H9 (cell line): Measurements from ENCODE around the gene RITA1. TPM values are rescaled to one million over a fixed set of nuclear protein-coding genes. Genes with fewer than 3 reads are reported as not detected.

ENCODE experiments used
- DNase-seq: peaks from one replicate; pipeline ENCODE4 v3.0.0-alpha.2; 2017
- H2AFZ ChIP-seq: one replicate; pipeline ENCODE4 v1.6.1; 2013; ENCODE audit warnings: mild to moderate bottlenecking, low read length, control low read depth, moderate library complexity
- H2AK5ac ChIP-seq: 2 replicates; pipeline ENCODE4 v1.6.1; 2013; ENCODE audit warnings: low read length, control low read depth, mixed read lengths; ENCODE audit not compliant: insufficient read length
- H2BK120ac ChIP-seq: one replicate; pipeline ENCODE4 v1.6.1; 2013; ENCODE audit warnings: low read depth, mild to moderate bottlenecking, low read length, control low read depth, inconsistent platforms; ENCODE audit not compliant: poor library complexity, severe bottlenecking
- H2BK12ac ChIP-seq: 2 replicates; pipeline ENCODE4 v1.6.1; 2013; ENCODE audit warnings: low read length, control low read depth, mixed read lengths, low read depth; ENCODE audit not compliant: insufficient read length
- H2BK15ac ChIP-seq: 2 replicates; pipeline ENCODE4 v1.6.1; 2013; ENCODE audit warnings: low read depth, low read length, control low read depth
- H2BK20ac ChIP-seq: one replicate; pipeline ENCODE4 v1.6.1; 2013; ENCODE audit warnings: low read depth, mild to moderate bottlenecking, low read length, control low read depth, inconsistent platforms; ENCODE audit not compliant: poor library complexity, severe bottlenecking
- H2BK5ac ChIP-seq: 2 replicates; pipeline ENCODE4 v1.6.1; 2013; ENCODE audit warnings: low read length, control low read depth, mixed read lengths; ENCODE audit not compliant: insufficient read length
- H3K14ac ChIP-seq: 2 replicates; pipeline ENCODE4 v1.6.1; 2013; ENCODE audit warnings: low read length, control low read depth; ENCODE audit not compliant: insufficient read depth
- H3K18ac ChIP-seq: 2 replicates; pipeline ENCODE4 v1.6.1; 2013; ENCODE audit warnings: low read depth, mild to moderate bottlenecking, mixed read lengths, low read length, control low read depth; ENCODE audit not compliant: insufficient read length
- H3K23ac ChIP-seq: 2 replicates; pipeline ENCODE4 v1.6.1; 2013; ENCODE audit warnings: low read length, control low read depth, mixed read lengths, low read depth; ENCODE audit not compliant: insufficient read length
- H3K23me2 ChIP-seq: 2 replicates; pipeline ENCODE4 v1.6.1; 2013; ENCODE audit warnings: low read depth, mild to moderate bottlenecking, mixed read lengths, low read length, control low read depth; ENCODE audit not compliant: insufficient read length, poor library complexity, severe bottlenecking
- H3K27ac ChIP-seq: 2 replicates; pipeline ENCODE4 v1.5.1; 2013; ENCODE audit warnings: low read length, control low read depth, mixed read lengths, low read depth; ENCODE audit not compliant: insufficient read length
- H3K27me3 ChIP-seq: 2 replicates; pipeline ENCODE4 v1.6.1; 2013; ENCODE audit warnings: low read length, control low read depth, inconsistent platforms; ENCODE audit not compliant: insufficient read depth
- H3K4ac ChIP-seq: 2 replicates; pipeline ENCODE4 v1.6.1; 2013; ENCODE audit warnings: low read depth, mild to moderate bottlenecking, control low read depth, inconsistent platforms, low read length, moderate library complexity
- H3K4me1 ChIP-seq: 2 replicates; pipeline ENCODE4 v1.6.1; 2013; ENCODE audit warnings: low read length, control low read depth, inconsistent platforms; ENCODE audit not compliant: insufficient read depth
- H3K4me2 ChIP-seq: 2 replicates; pipeline ENCODE4 v1.6.1; 2013; ENCODE audit warnings: low read length, control low read depth, mixed read lengths; ENCODE audit not compliant: insufficient read length, insufficient read depth
- H3K56ac ChIP-seq: 2 replicates; pipeline ENCODE4 v1.6.1; 2013; ENCODE audit warnings: low read depth, mild to moderate bottlenecking, mixed read lengths, low read length, control low read depth; ENCODE audit not compliant: insufficient read length
- H3K79me1 ChIP-seq: 2 replicates; pipeline ENCODE4 v1.6.1; 2013; ENCODE audit warnings: low read depth, mild to moderate bottlenecking, moderate library complexity, low read length, control low read depth, inconsistent platforms; ENCODE audit not compliant: insufficient read depth, poor library complexity, severe bottlenecking
- H3K79me2 ChIP-seq: 2 replicates; pipeline ENCODE4 v1.6.1; 2013; ENCODE audit warnings: low read length, control low read depth, inconsistent platforms; ENCODE audit not compliant: insufficient read depth
- H3K9ac ChIP-seq: 2 replicates; pipeline ENCODE4 v1.6.1; 2013; ENCODE audit warnings: low read length, control low read depth, mixed read lengths; ENCODE audit not compliant: insufficient read length; ENCODE audit errors: extremely low read depth
- H3K9me3 ChIP-seq: one replicate; pipeline ENCODE4 v1.6.1; 2013; ENCODE audit warnings: low read depth, low read length, inconsistent platforms; ENCODE audit not compliant: control insufficient read depth
- H3T11ph ChIP-seq: one replicate; pipeline ENCODE4 v1.6.1; 2013; ENCODE audit warnings: mild to moderate bottlenecking, low read length, control low read depth, inconsistent platforms
- H4K20me1 ChIP-seq: one replicate; pipeline ENCODE4 v1.6.1; 2013; ENCODE audit not compliant: control insufficient read depth, insufficient read length, insufficient read depth
- H4K5ac ChIP-seq: 2 replicates; pipeline ENCODE4 v1.6.1; 2013; ENCODE audit warnings: low read depth, mild to moderate bottlenecking, mixed read lengths, low read length, control low read depth; ENCODE audit not compliant: insufficient read length
- H4K8ac ChIP-seq: replicated peaks from 2 replicates; pipeline ENCODE4 v1.6.1; 2013; ENCODE audit warnings: low read length, control low read depth, mixed read lengths, low read depth; ENCODE audit not compliant: insufficient read length
- H4K91ac ChIP-seq: 2 replicates; pipeline ENCODE4 v1.6.1; 2013; ENCODE audit warnings: low read depth, mild to moderate bottlenecking, moderate library complexity, mixed read lengths, low read length, control low read depth; ENCODE audit not compliant: insufficient read length
- H3K27ac Mint-ChIP-seq, 3 experiments: 2 replicates in 2 of 3; 3 replicates in 1 of 3; pipeline ENCODE4 v1.8.0; 2020 to 2021; ENCODE audit warnings: mixed read lengths in 3 of 3, mild to moderate bottlenecking in 1 of 3, moderate library complexity in 1 of 3
- H3K27me3 Mint-ChIP-seq: 2 replicates; pipeline ENCODE4 v1.8.0; 2021; ENCODE audit warnings: low read depth, mild to moderate bottlenecking, moderate library complexity, mixed read lengths
- H3K36me3 Mint-ChIP-seq, 3 experiments: 2 replicates in 2 of 3; 3 replicates in 1 of 3; pipeline ENCODE4 v1.8.0; 2020 to 2021; ENCODE audit warnings: low read depth in 3 of 3, mixed read lengths in 3 of 3; ENCODE audit not compliant: insufficient read depth in 1 of 3
- H3K4me1 Mint-ChIP-seq, 2 experiments: 2 replicates each; pipeline ENCODE4 v1.8.0; 2020; ENCODE audit warnings: mixed read lengths in 2 of 2
- H3K4me3 Mint-ChIP-seq, 2 experiments: 2 replicates in 1 of 2; 3 replicates in 1 of 2; pipeline ENCODE4 v1.8.0; 2020 to 2021; ENCODE audit warnings: mild to moderate bottlenecking in 2 of 2, mixed read lengths in 2 of 2, moderate library complexity in 1 of 2
- H3K9me3 Mint-ChIP-seq, 2 experiments: 2 replicates in 1 of 2; 3 replicates in 1 of 2; pipeline ENCODE4 v1.8.0; 2020; ENCODE audit warnings: mild to moderate bottlenecking in 2 of 2, mixed read lengths in 2 of 2, moderate library complexity in 1 of 2
- CTCF ChIP-seq: fragments of 200-600 bp; sonication (generic); conservative IDR thresholded peaks from 3 replicates; pipeline ENCODE4 v1.8.0; 2021; ENCODE audit warnings: antibody characterized with exemption, mild to moderate bottlenecking
- WGBS: extraction: QIAGEN DNeasy Blood & Tissue Kit; methylation state at CpG from one replicate; pipeline ENCODE4 v1.1.7; 2013; ENCODE audit warnings: missing lambda C conversion rate, low lambda C conversion rate, mixed read lengths; ENCODE audit not compliant: insufficient read length; ENCODE audit errors: extremely low coverage; 5-methylcytosine and 5-hydroxymethylcytosine counted together
- total RNA-seq: library from RNA; stranded (reverse); gene quantifications from 2 replicates; pipeline ENCODE4 v1.2.1, GENCODE V29; 2021

RITA1 gene
- total RNA-seq, 1 experiment from 2014 or later, result 26.1 TPM

DNA sequence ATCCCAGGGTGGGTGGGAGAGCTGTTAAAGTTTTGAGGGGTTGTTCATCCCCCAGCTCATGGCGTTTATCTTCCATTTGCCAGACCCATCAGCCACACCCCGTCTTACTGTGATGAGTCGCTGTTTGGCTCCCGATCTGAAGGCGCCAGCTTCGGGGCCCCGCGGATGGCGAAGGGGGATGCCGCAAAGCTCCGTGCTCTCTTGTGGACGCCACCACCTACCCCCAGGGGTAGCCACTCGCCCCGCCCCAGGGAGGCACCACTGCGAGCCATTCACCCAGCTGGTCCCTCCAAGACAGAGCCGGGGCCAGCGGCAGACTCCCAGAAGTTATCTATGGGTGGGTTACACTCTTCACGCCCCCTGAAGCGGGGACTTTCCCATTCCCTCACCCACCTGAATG, 5.7 kb downstream of the RITA1 start:
- no peak overlapping the region for H4K5ac ChIP-seq
- H3K4me2 ChIP-seq, result no peak overlapping the region
- no peak overlapping the region for H2BK5ac ChIP-seq
- no peaks in the 10 kb centered on the region for H3K9me3 ChIP-seq
- H4K8ac ChIP-seq, result no peak overlapping the region
- no peaks in the 10 kb centered on the region for H4K20me1 ChIP-seq
- no peak overlapping the region for H2BK20ac ChIP-seq
- H3K9ac ChIP-seq, result no peak overlapping the region
- Mint-ChIP-seq H3K9me3 (no peaks in the 10 kb centered on the region), H3K27ac (no peak overlapping the region), H3K27me3 (no peaks in the 10 kb centered on the region), H3K4me3 (no peak overlapping the region), H3K4me1 (peaks cover 13 to 25% of the 10 kb centered on the region in 2 experiments), H3K36me3 (peaks cover 29 to 54% (median 46%) of the 10 kb centered on the region in 3 experiments)
- no peak overlapping the region for H2AK5ac ChIP-seq
- peaks cover under 1% of the 10 kb centered on the region for H3K23me2 ChIP-seq
- no peak overlapping the region for H3T11ph ChIP-seq
- H2BK12ac ChIP-seq, result no peak overlapping the region
- no peak overlapping the region for H4K91ac ChIP-seq
- no peak overlapping the region for H3K23ac ChIP-seq
- no peaks in the 10 kb centered on the region for H3K27me3 ChIP-seq
- no peaks in the 10 kb centered on the region for H3K4me1 ChIP-seq
- no peak overlapping the region for H2AFZ ChIP-seq
- no peak for DNase-seq
- no peak overlapping the region for H3K18ac ChIP-seq
- peaks cover 2% of the 10 kb centered on the region; the same call in 1 of the 2 replicates for H3K79me2 ChIP-seq
- no peak overlapping the region for H3K27ac ChIP-seq
- H3K14ac ChIP-seq, result no peak overlapping the region
- no peak for TF ChIP-seq CTCF
- no CpG with 5 or more reads among the region's 19 CpGs for WGBS
- H3K4ac ChIP-seq, result no peak overlapping the region
- H3K56ac ChIP-seq, result no peak overlapping the region
- no peak overlapping the region for H2BK120ac ChIP-seq
- H2BK15ac ChIP-seq, result no peak overlapping the region
- H3K79me1 ChIP-seq, result peaks cover 9% of the 10 kb centered on the region
